ENCODE measurements around the gene CDH22.

CDH22 gene

GRCh38 chr20:46171476-46171875 lies 136.8 kb downstream of the CDH22 start:
- no peak for TF ChIP-seq CTCF (IDR thresholded peaks at IDR 0.05; ENCODE audit: extremely low read depth, insufficient read depth, missing control alignments)
- DNase-seq (ENCODE audit: low spot score) = no peak
- in situ Hi-C loops (cut with MboI; ENCODE audit: low pct_unique_long_range_greater_than_20kb, low sequenced_read_pairs, unreplicated experiment) = no loop called here

- in situ Hi-C loops (cut with MboI; ENCODE audit: low pct_unique_long_range_greater_than_20kb, low sequenced_read_pairs, unreplicated experiment) = no loop called here
- DNase-seq (ENCODE audit: low spot score) = no peak
- TF ChIP-seq CTCF (IDR thresholded peaks at IDR 0.05; ENCODE audit: extremely low read depth, insufficient read depth, missing control alignments) = no peak
Observed at GRCh38 chr20:46169245-46170171, 138.8 kb downstream of the CDH22 start.

GRCh38 chr20:46168438-46168837 lies 139.9 kb downstream of the CDH22 start:
- no peak for TF ChIP-seq CTCF (IDR thresholded peaks at IDR 0.05; ENCODE audit: extremely low read depth, insufficient read depth, missing control alignments)
- no peak for DNase-seq (ENCODE audit: low spot score)
- in situ Hi-C loops (cut with MboI; ENCODE audit: low pct_unique_long_range_greater_than_20kb, low sequenced_read_pairs, unreplicated experiment) = no loop called here

DNA sequence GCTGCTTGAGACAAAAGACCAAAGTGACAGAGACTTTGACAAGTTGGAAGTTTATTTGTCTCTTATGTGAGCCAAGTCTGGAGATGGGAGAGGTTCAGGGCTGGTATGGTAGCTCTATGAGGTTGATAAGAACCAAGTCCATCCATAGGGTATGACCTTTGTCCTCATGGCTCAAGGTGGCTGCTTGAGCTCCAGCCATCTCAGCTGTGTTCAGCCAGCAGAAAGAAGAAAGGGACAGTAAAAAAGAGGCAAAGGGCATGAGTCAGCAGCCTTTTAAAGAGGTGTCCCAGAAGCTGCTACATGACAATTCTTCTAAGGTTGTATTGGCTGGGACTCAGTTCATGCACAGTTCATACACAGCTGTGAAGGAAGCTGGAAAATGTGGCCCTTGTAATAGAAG lies 141.2 kb downstream of the CDH22 start:
- in situ Hi-C loops (cut with MboI; ENCODE audit: low pct_unique_long_range_greater_than_20kb, low sequenced_read_pairs, unreplicated experiment) = no loop called here
- no peak for DNase-seq (ENCODE audit: low spot score)
- TF ChIP-seq CTCF (IDR thresholded peaks at IDR 0.05; ENCODE audit: extremely low read depth, insufficient read depth, missing control alignments) = no peak

- no peak for TF ChIP-seq CTCF (IDR thresholded peaks at IDR 0.05; ENCODE audit: extremely low read depth, insufficient read depth, missing control alignments)
- no peak for DNase-seq (ENCODE audit: low spot score)
Observed at GRCh38 chr20:46164254-46164653, 144.0 kb downstream of the CDH22 start.

DNA sequence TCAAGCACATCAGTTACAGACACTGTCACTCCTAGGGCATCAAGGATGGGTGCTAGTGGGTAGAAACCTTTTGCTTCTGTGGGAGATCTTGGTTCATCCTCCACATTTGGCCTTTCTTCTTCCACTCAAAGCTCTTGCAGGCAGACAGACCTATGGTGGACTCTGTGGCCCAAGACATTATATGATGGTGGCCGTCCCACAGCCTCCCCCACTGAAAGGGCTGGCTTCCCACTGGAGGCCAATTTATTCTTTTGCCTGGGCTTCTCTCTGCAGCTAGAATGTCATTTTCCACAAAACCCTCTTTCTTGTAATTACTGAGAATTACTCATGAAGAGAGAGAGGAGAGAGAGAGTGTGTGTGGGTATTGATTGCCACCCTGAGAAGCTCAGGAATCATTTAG lies 146.4 kb downstream of the CDH22 start:
- TF ChIP-seq CTCF (IDR thresholded peaks at IDR 0.05; ENCODE audit: extremely low read depth, insufficient read depth, missing control alignments) = no peak
- DNase-seq (ENCODE audit: low spot score) = no peak
- in situ Hi-C loops (cut with MboI; ENCODE audit: low pct_unique_long_range_greater_than_20kb, low sequenced_read_pairs, unreplicated experiment) = no loop called here

More at GRCh38 chr20:46164254-46164653, 144.0 kb downstream of the CDH22 start:
- in situ Hi-C loops (cut with MboI; ENCODE audit: low pct_unique_long_range_greater_than_20kb, low sequenced_read_pairs, unreplicated experiment) = no loop called here

Data from GM13977 (cell line).